ENCODE data around the gene ADO. TPM values are rescaled to one million over a fixed set of nuclear protein-coding genes. Genes with fewer than 3 reads are reported as not detected.

ADO gene
- total RNA-seq, 5 donors from 2014 or later (not counting 1 experiment from before 2014, with no cell fraction given) = 10.5 to 17.5 (median 15.6) TPM

GRCh38 chr10:62814756-62815380 is 10.3 kb downstream of the ADO start:
- peaks cover 56 to 65% (median 57%) of the 10 kb centered on the region in 3 donors for H3K4me1 Mint-ChIP-seq
- ChIA-PET POLR2A (no interaction called here), CTCF (interaction anchor here in 1 of 2 donors (0.7 to 0.9 kb wide), 2 partner anchors 177 to 822 kb away, joined by 3 read pairs; no protein-coding TSS in a partner anchor)
- H3K27me3 Mint-ChIP-seq = peaks cover 9 to 32% of the 10 kb centered on the region in 2 donors
- Histone ChIP-seq H3K4me1 (ENCODE audit: control insufficient read depth in 1 of 2, extremely low read depth in 1 of 2, insufficient read depth in 2 of 2, low read length in 2 of 2) (peaks cover 14 to 52% of the 10 kb centered on the region in 2 experiments), H3K4me3 (ENCODE audit: control insufficient read depth in 1 of 2, extremely low read depth in 1 of 2, low read length in 1 of 2) (peak overlapping the region; percentile 57 to 86), H3K36me3 (ENCODE audit: control insufficient read depth in 2 of 2, extremely low read depth in 1 of 2, insufficient read depth in 1 of 2, low read length in 1 of 2) (peaks cover 0 to 7% of the 10 kb centered on the region in 2 donors), H3K27me3 (replicated peaks in 1 of 2; ENCODE audit: control insufficient read depth in 2 of 2, extremely low read depth in 1 of 2, insufficient read depth in 2 of 2, low read length in 1 of 2) (peaks cover 0 to 40% of the 10 kb centered on the region in 2 experiments), H3K9me3 (no peaks in the 10 kb centered on the region), H3K27ac (ENCODE audit: low read length) (no peak overlapping the region)
- WGBS (ENCODE audit: insufficient coverage) = under 1% methylated on average over 40 of the region's 54 CpGs
- ATAC-seq (replicated peaks in 1 of 4) = no peak
- H3K36me3 Mint-ChIP-seq = no peaks in the 10 kb centered on the region
- no peak overlapping the region for H3K27ac Mint-ChIP-seq
- peak in 5 of 35 experiments; percentile 3 to 17 (median 13) for DNase-seq
- no peaks in the 10 kb centered on the region for H3K9me3 Mint-ChIP-seq
- peak overlapping the region; percentile 86 to 97 (median 95) for H3K4me3 Mint-ChIP-seq

- WGBS (ENCODE audit: insufficient coverage) = under 1% methylated on average over 55 of the region's 60 CpGs
- Histone ChIP-seq H3K36me3 (ENCODE audit: control insufficient read depth in 2 of 2, extremely low read depth in 1 of 2, insufficient read depth in 1 of 2, low read length in 1 of 2) (peaks cover 0 to 7% of the 10 kb centered on the region in 2 donors), H3K9me3 (no peaks in the 10 kb centered on the region), H3K4me1 (ENCODE audit: control insufficient read depth in 1 of 2, extremely low read depth in 1 of 2, insufficient read depth in 2 of 2, low read length in 2 of 2) (peaks cover 14 to 52% of the 10 kb centered on the region in 2 experiments), H3K27ac (ENCODE audit: low read length) (no peak overlapping the region), H3K4me3 (ENCODE audit: control insufficient read depth in 1 of 2, extremely low read depth in 1 of 2, low read length in 1 of 2) (peak overlapping the region; percentile 57 to 86), H3K27me3 (replicated peaks in 1 of 2; ENCODE audit: control insufficient read depth in 2 of 2, extremely low read depth in 1 of 2, insufficient read depth in 2 of 2, low read length in 1 of 2) (peaks cover 4 to 43% of the 10 kb centered on the region in 2 experiments)
- H3K36me3 Mint-ChIP-seq = no peaks in the 10 kb centered on the region
- POLR2A ChIA-PET = interaction anchor here (1.4 to 1.6 kb wide), 3 partner anchors 9 to 36 kb away, joined by 4 to 5 read pairs (median 4); no protein-coding TSS in a partner anchor
- H3K4me1 Mint-ChIP-seq = peaks cover 55 to 61% (median 57%) of the 10 kb centered on the region in 3 donors
- CTCF ChIA-PET = interaction anchor here (0.6 to 4.5 kb wide), 17 partner anchors 9 to 821 kb away, joined by 3 to 97 read pairs (median 7); partner anchors contain the start of gene ADO (in 1 of the 2)
- H3K4me3 Mint-ChIP-seq = peak overlapping the region; percentile 86 to 97 (median 95)
- ATAC-seq (replicated peaks in 1 of 4) (no peak), DNase-seq (peak in 6 of 35 experiments; percentile 8 to 40 (median 32))
- no peaks in the 10 kb centered on the region for H3K9me3 Mint-ChIP-seq
- H3K27me3 Mint-ChIP-seq = peaks cover 14 to 39% of the 10 kb centered on the region in 2 donors
- peak overlapping the region in 1 of 2 donors; percentile 76 for H3K27ac Mint-ChIP-seq
Observed at GRCh38 chr10:62815381-62816075, 11.0 kb downstream of the ADO start.

GRCh38 chr10:62816076-62816330 is 11.5 kb downstream of the ADO start:
- ChIA-PET POLR2A (interaction anchor here (0.9 to 1.6 kb wide), 5 partner anchors 9 to 179 kb away, joined by 3 to 7 read pairs (median 4); partner anchors contain the start of gene ADO (in 1 of the 2)), CTCF (interaction anchor here (0.6 to 4.5 kb wide), 19 partner anchors 10 to 379 kb away, joined by 3 to 97 read pairs (median 7); partner anchors contain the start of gene ADO (in 1 of the 2))
- Histone ChIP-seq H3K4me1 (ENCODE audit: control insufficient read depth in 1 of 2, extremely low read depth in 1 of 2, insufficient read depth in 2 of 2, low read length in 2 of 2) (peaks cover 14 to 52% of the 10 kb centered on the region in 2 experiments), H3K9me3 (no peaks in the 10 kb centered on the region), H3K27me3 (replicated peaks in 1 of 2; ENCODE audit: control insufficient read depth in 2 of 2, extremely low read depth in 1 of 2, insufficient read depth in 2 of 2, low read length in 1 of 2) (peaks cover 8 to 47% of the 10 kb centered on the region in 2 experiments), H3K36me3 (ENCODE audit: control insufficient read depth in 2 of 2, extremely low read depth in 1 of 2, insufficient read depth in 1 of 2, low read length in 1 of 2) (peaks cover 0 to 7% of the 10 kb centered on the region in 2 donors), H3K27ac (ENCODE audit: low read length) (peak overlapping the region; percentile 65), H3K4me3 (ENCODE audit: control insufficient read depth in 1 of 2, extremely low read depth in 1 of 2, low read length in 1 of 2) (peak overlapping the region; percentile 57 to 86)
- peaks cover 50 to 57% (median 56%) of the 10 kb centered on the region in 3 donors for H3K4me1 Mint-ChIP-seq
- H3K9me3 Mint-ChIP-seq = no peaks in the 10 kb centered on the region
- DNase-seq = no peak
- peak overlapping the region; percentile 86 to 97 (median 95) for H3K4me3 Mint-ChIP-seq
- no peak for ATAC-seq (replicated peaks in 1 of 4)
- no peaks in the 10 kb centered on the region for H3K36me3 Mint-ChIP-seq
- peak overlapping the region in 1 of 2 donors; percentile 93 for H3K27ac Mint-ChIP-seq
- WGBS (ENCODE audit: insufficient coverage) = 0% methylated on average over 1 of the region's 2 CpGs
- peaks cover 18 to 43% of the 10 kb centered on the region in 2 donors for H3K27me3 Mint-ChIP-seq

GRCh38 chr10:62816331-62817120 is 12.0 kb downstream of the ADO start, which contains the start of gene EGR2:
Gene EGR2, minus strand, starts transcription at chr10:62816366. Its CDS starts 337 bp downstream, at chr10:62816029.
- POLR2A ChIA-PET = interaction anchor here (0.5 to 1.6 kb wide), 10 partner anchors 10 to 633 kb away, joined by 3 to 8 read pairs (median 4); partner anchors contain the start of gene ADO (in 1 of the 2)
- Histone ChIP-seq H3K4me1 (ENCODE audit: control insufficient read depth in 1 of 2, extremely low read depth in 1 of 2, insufficient read depth in 2 of 2, low read length in 2 of 2) (peaks cover 14 to 49% of the 10 kb centered on the region in 2 experiments), H3K27ac (ENCODE audit: low read length) (peak within 1 kb of the TSS; percentile 65), H3K36me3 (ENCODE audit: control insufficient read depth in 2 of 2, extremely low read depth in 1 of 2, insufficient read depth in 1 of 2, low read length in 1 of 2) (peaks cover 0 to 3% of the 10 kb centered on the region in 2 donors), H3K27me3 (replicated peaks in 1 of 2; ENCODE audit: control insufficient read depth in 2 of 2, extremely low read depth in 1 of 2, insufficient read depth in 2 of 2, low read length in 1 of 2) (peaks cover 9 to 47% of the 10 kb centered on the region in 2 experiments), H3K9me3 (no peaks in the 10 kb centered on the region), H3K4me3 (ENCODE audit: control insufficient read depth in 1 of 2, extremely low read depth in 1 of 2, low read length in 1 of 2) (peak within 1 kb of the TSS; percentile 57 to 86)
- peak; percentile 92 to 98 (median 95) for DNase-seq
- H3K27ac Mint-ChIP-seq = peak within 1 kb of the TSS; percentile 91 to 93
- peaks cover 23 to 44% of the 10 kb centered on the region in 2 donors for H3K27me3 Mint-ChIP-seq
- ATAC-seq (replicated peaks in 1 of 4) = peak; percentile 85 to 86 (median 86)
- no peaks in the 10 kb centered on the region for H3K9me3 Mint-ChIP-seq
- peaks cover 45 to 54% (median 51%) of the 10 kb centered on the region in 3 donors for H3K4me1 Mint-ChIP-seq
- H3K36me3 Mint-ChIP-seq = no peaks in the 10 kb centered on the region
- WGBS (ENCODE audit: insufficient coverage) = under 1% methylated on average over 40 of the region's 53 CpGs
- CTCF ChIA-PET = interaction anchor here (0.5 to 4.5 kb wide), 29 partner anchors 10 to 552 kb away, joined by 3 to 97 read pairs (median 5); partner anchors contain the start of genes ADO (in 1 of the 2) and NRBF2 (in 1 of the 2)
- peak within 1 kb of the TSS; percentile 86 to 97 (median 95) for H3K4me3 Mint-ChIP-seq

- DNase-seq = peak in 23 of 35 experiments; percentile 20 to 70 (median 41)
- peaks cover 42 to 52% (median 46%) of the 10 kb centered on the region in 3 donors for H3K4me1 Mint-ChIP-seq
- H3K36me3 Mint-ChIP-seq = no peaks in the 10 kb centered on the region
- Histone ChIP-seq H3K4me1 (ENCODE audit: control insufficient read depth in 1 of 2, extremely low read depth in 1 of 2, insufficient read depth in 2 of 2, low read length in 2 of 2) (peaks cover 14 to 47% of the 10 kb centered on the region in 2 experiments), H3K27ac (ENCODE audit: low read length) (peak overlapping the region; percentile 65), H3K27me3 (replicated peaks in 1 of 2; ENCODE audit: control insufficient read depth in 2 of 2, extremely low read depth in 1 of 2, insufficient read depth in 2 of 2, low read length in 1 of 2) (peaks cover 9 to 47% of the 10 kb centered on the region in 2 experiments), H3K9me3 (no peaks in the 10 kb centered on the region), H3K36me3 (ENCODE audit: control insufficient read depth in 2 of 2, extremely low read depth in 1 of 2, insufficient read depth in 1 of 2, low read length in 1 of 2) (no peaks in the 10 kb centered on the region), H3K4me3 (ENCODE audit: control insufficient read depth in 1 of 2, extremely low read depth in 1 of 2, low read length in 1 of 2) (peak overlapping the region; percentile 57 to 86)
- under 1% methylated on average over 49 of the region's 49 CpGs for WGBS (ENCODE audit: insufficient coverage)
- H3K9me3 Mint-ChIP-seq = no peaks in the 10 kb centered on the region
- peaks cover 23 to 44% of the 10 kb centered on the region in 2 donors for H3K27me3 Mint-ChIP-seq
- H3K4me3 Mint-ChIP-seq = peak overlapping the region; percentile 86 to 97 (median 95)
- ATAC-seq (replicated peaks in 1 of 4) = peak; percentile 17 to 34 (median 20)
- H3K27ac Mint-ChIP-seq = peak overlapping the region; percentile 91 to 93
- ChIA-PET CTCF (interaction anchor here (0.5 to 4.5 kb wide), 46 partner anchors 11 to 552 kb away, joined by 3 to 97 read pairs (median 5); partner anchors contain the start of genes ADO (in 1 of the 2) and NRBF2 (in 1 of the 2)), POLR2A (interaction anchor here (0.5 to 1.6 kb wide), 11 partner anchors 10 to 982 kb away, joined by 3 to 8 read pairs (median 4); no protein-coding TSS in a partner anchor)
Observed at GRCh38 chr10:62817121-62817765, 12.7 kb downstream of the ADO start.
